ENCODE measurements around the gene FAM3B. TPM values are rescaled to one million over a fixed set of nuclear protein-coding genes. Genes with fewer than 3 reads are reported as not detected.

Gene FAM3B
- total RNA-seq, 4 donors from 2014 or later = 2.4 to 5.7 TPM; not detected in 2

GRCh38 chr21:41317063-41317392 lies 427 bp downstream of the FAM3B start:
- H3K27ac ChIP-seq = no peak overlapping the region

DNA sequence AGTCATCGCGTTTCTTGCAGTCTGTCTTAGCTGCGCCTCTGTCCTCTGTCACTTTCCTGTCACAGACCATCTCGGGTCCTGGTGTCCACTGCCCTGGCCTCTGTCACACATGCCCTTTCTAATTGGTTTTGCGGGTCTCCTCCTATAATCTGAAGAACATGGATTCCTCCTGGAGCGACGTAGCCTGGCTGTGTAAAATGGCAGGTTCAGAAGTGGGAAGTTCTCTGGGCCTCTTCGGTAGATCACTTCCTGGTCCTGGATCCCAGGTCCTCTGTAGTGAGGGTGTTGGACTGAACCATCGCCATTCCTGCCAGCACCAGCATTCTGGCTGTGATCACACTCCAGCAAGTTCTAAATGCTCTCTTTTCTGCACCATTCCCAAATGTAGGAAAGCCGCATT lies 857 bp downstream of the FAM3B start:
- no peak overlapping the region for H3K27ac ChIP-seq
- no peaks in the 10 kb centered on the region for H3K36me3 ChIP-seq
- TF ChIP-seq EP300 (IDR thresholded peaks at IDR 0.05; ENCODE audit: low read depth) = no peak
- no peak for TF ChIP-seq POLR2AphosphoS5 (IDR thresholded peaks at IDR 0.05)
- TF ChIP-seq POLR2A (IDR thresholded peaks at IDR 0.05) = no peak
- TF ChIP-seq, protein P1, sequence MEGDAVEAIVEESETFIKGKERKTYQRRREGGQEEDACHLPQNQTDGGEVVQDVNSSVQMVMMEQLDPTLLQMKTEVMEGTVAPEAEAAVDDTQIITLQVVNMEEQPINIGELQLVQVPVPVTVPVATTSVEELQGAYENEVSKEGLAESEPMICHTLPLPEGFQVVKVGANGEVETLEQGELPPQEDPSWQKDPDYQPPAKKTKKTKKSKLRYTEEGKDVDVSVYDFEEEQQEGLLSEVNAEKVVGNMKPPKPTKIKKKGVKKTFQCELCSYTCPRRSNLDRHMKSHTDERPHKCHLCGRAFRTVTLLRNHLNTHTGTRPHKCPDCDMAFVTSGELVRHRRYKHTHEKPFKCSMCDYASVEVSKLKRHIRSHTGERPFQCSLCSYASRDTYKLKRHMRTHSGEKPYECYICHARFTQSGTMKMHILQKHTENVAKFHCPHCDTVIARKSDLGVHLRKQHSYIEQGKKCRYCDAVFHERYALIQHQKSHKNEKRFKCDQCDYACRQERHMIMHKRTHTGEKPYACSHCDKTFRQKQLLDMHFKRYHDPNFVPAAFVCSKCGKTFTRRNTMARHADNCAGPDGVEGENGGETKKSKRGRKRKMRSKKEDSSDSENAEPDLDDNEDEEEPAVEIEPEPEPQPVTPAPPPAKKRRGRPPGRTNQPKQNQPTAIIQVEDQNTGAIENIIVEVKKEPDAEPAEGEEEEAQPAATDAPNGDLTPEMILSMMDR (IDR thresholded peaks at IDR 0.05) = no peak
- intact Hi-C loops (cut with DNase I; ENCODE audit: low total_unique reads) = no loop called here
- WGBS, 2 donors (ENCODE audit: low coverage in 1 of 2) = 85% methylated on average over 8 to 10 of the region's 10 CpGs
- in situ Hi-C loops (cut with MboI; ENCODE audit: low pct_ligation_motif_present in 1 of 4, low pct_unique_long_range_greater_than_20kb in 1 of 4, low sequenced_read_pairs in 3 of 4) = no loop called here
- H3K4me1 ChIP-seq = peaks cover 0 to 16% (median 14%) of the 10 kb centered on the region in 4 donors
- no peak for DNase-seq
- peaks cover 42% of the 10 kb centered on the region for H3K27me3 ChIP-seq
- H3K9me3 ChIP-seq = no peaks in the 10 kb centered on the region
- H3K4me3 ChIP-seq = no peak overlapping the region

More at GRCh38 chr21:41317063-41317392, 427 bp downstream of the FAM3B start:
- no peaks in the 10 kb centered on the region for H3K36me3 ChIP-seq
- WGBS, 2 donors (ENCODE audit: low coverage in 1 of 2) = 42% methylated on average over 19 of the region's 19 CpGs; no CpG with 5 or more reads in 1 of the 2 donors
- peaks cover 0 to 16% (median 14%) of the 10 kb centered on the region in 4 donors for H3K4me1 ChIP-seq
- peak overlapping the region in 3 of 4 donors; percentile 17 to 40 (median 21) for H3K4me3 ChIP-seq
- TF ChIP-seq POLR2AphosphoS5 (IDR thresholded peaks at IDR 0.05) (no peak), EP300 (IDR thresholded peaks at IDR 0.05; ENCODE audit: low read depth) (no peak), POLR2A (IDR thresholded peaks at IDR 0.05) (no peak)
- TF ChIP-seq, protein P1 (IDR thresholded peaks at IDR 0.05) = no peak
- in situ Hi-C loops (cut with MboI; ENCODE audit: low pct_ligation_motif_present in 1 of 4, low pct_unique_long_range_greater_than_20kb in 1 of 4, low sequenced_read_pairs in 3 of 4) (no loop called here), intact Hi-C loops (cut with DNase I; ENCODE audit: low total_unique reads) (no loop called here)
- no peaks in the 10 kb centered on the region for H3K9me3 ChIP-seq
- DNase-seq = no peak
- peaks cover 42% of the 10 kb centered on the region for H3K27me3 ChIP-seq

DNA sequence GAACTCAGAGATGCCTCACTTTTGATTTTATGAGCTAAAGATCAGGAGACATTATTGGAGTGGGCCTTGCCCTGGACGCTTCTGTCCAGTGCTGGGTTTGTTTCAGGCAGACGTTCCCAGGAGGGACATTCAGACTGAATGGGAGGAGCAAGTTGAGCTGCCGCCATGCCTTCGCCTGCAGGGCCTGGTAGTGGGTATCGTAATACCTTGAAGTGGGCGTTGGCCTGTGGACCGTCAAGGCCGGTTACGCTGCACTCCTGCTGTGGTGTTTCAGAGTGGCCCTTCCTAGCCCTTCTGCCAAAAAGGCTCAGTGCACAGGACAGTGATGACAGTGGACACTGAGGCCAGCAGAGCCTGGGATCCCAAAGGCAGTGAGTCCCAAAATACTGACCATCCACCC lies 1.6 kb downstream of the FAM3B start:
- peaks cover 38% of the 10 kb centered on the region for H3K27me3 ChIP-seq
- DNase-seq = no peak
- no peak overlapping the region for H3K27ac ChIP-seq
- 87 to 92% methylated on average over 4 to 9 of the region's 9 CpGs for WGBS, 2 donors (ENCODE audit: low coverage in 1 of 2)
- intact Hi-C loops (cut with DNase I; ENCODE audit: low total_unique reads) (no loop called here), in situ Hi-C loops (cut with MboI; ENCODE audit: low pct_ligation_motif_present in 1 of 4, low pct_unique_long_range_greater_than_20kb in 1 of 4, low sequenced_read_pairs in 3 of 4) (no loop called here)
- no peak overlapping the region for H3K4me3 ChIP-seq
- H3K9me3 ChIP-seq = no peaks in the 10 kb centered on the region
- TF ChIP-seq POLR2AphosphoS5 (IDR thresholded peaks at IDR 0.05) (no peak), EP300 (IDR thresholded peaks at IDR 0.05; ENCODE audit: low read depth) (no peak), POLR2A (IDR thresholded peaks at IDR 0.05) (no peak)
- TF ChIP-seq, protein P1 (IDR thresholded peaks at IDR 0.05) = no peak
- peaks cover 0 to 16% (median 14%) of the 10 kb centered on the region in 4 donors for H3K4me1 ChIP-seq
- no peaks in the 10 kb centered on the region for H3K36me3 ChIP-seq

DNA sequence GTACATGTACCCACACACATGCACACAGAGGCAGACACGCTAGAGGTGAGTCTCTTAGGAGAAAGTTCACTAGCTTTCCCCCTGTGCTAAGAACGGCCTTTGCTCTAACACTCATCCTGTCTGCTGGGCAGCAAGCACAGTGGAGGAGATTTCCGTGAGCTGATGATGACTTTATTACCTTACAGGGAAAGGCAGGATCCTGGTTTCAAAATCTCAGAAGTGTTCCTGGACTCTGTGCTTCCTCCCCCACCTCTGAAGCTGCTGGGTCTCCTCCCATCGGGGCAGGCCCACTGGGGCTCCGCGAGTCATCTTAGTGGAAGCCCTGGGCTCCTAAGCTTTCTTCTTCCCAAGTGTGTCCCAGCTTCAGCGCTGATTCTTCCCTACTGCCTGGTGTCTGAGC lies 2.7 kb downstream of the FAM3B start:
- peak; percentile 37 for DNase-seq
- in situ Hi-C loops (cut with MboI; ENCODE audit: low pct_ligation_motif_present in 1 of 4, low pct_unique_long_range_greater_than_20kb in 1 of 4, low sequenced_read_pairs in 3 of 4) = no loop called here
- no peak for TF ChIP-seq EP300 (IDR thresholded peaks at IDR 0.05; ENCODE audit: low read depth)
- TF ChIP-seq, protein P1 (IDR thresholded peaks at IDR 0.05) = no peak
- no peak for TF ChIP-seq POLR2A (IDR thresholded peaks at IDR 0.05)
- TF ChIP-seq POLR2AphosphoS5 (IDR thresholded peaks at IDR 0.05) = no peak
- peaks cover 0 to 16% (median 14%) of the 10 kb centered on the region in 4 donors for H3K4me1 ChIP-seq
- peaks cover 31% of the 10 kb centered on the region for H3K27me3 ChIP-seq
- H3K4me3 ChIP-seq = no peak overlapping the region
- H3K9me3 ChIP-seq = no peaks in the 10 kb centered on the region
- 37 to 60% methylated on average over 2 to 7 of the region's 7 CpGs for WGBS, 2 donors (ENCODE audit: low coverage in 1 of 2)
- peak overlapping the region in 1 of 4 donors; percentile 15 for H3K27ac ChIP-seq
- no peaks in the 10 kb centered on the region for H3K36me3 ChIP-seq
- intact Hi-C loops (cut with DNase I; ENCODE audit: low total_unique reads) = no loop called here

Data from transverse colon (tissue), 4 donors.